Measurements from ENCODE around the gene IL37.

IL37 gene, protein sequence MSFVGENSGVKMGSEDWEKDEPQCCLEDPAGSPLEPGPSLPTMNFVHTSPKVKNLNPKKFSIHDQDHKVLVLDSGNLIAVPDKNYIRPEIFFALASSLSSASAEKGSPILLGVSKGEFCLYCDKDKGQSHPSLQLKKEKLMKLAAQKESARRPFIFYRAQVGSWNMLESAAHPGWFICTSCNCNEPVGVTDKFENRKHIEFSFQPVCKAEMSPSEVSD
- 0 to 0.17 (median 0) reads per million in 3 donors for total RNA-seq

GRCh38 chr2:112910865-112911264 is at the start of gene IL37:
Gene IL37, plus strand, starts transcription at chr2:112911165. Its CDS starts 1,848 bp downstream, at chr2:112913013.
- H3K27me3 ChIP-seq (replicated peaks; ENCODE audit: control insufficient read depth, insufficient read depth, low read length, poor library complexity, severe bottlenecking) = no peaks in the 10 kb centered on the region
- no peaks in the 10 kb centered on the region for H3K4me1 ChIP-seq (ENCODE audit: control insufficient read depth, insufficient read depth, low read length, poor library complexity, severe bottlenecking)
- no peak within 1 kb of the TSS for H3K27ac ChIP-seq (ENCODE audit: insufficient read depth, low read length, poor library complexity, severe bottlenecking)
- H3K36me3 ChIP-seq (ENCODE audit: control insufficient read depth, insufficient read depth, low read length) = no peaks in the 10 kb centered on the region
- no peaks in the 10 kb centered on the region for H3K9me3 ChIP-seq (ENCODE audit: control insufficient read depth, low read length)
- no peak for DNase-seq
- H3K4me3 ChIP-seq (ENCODE audit: insufficient read depth, low read depth, low read length, poor library complexity, severe bottlenecking) = no peak within 1 kb of the TSS

DNA sequence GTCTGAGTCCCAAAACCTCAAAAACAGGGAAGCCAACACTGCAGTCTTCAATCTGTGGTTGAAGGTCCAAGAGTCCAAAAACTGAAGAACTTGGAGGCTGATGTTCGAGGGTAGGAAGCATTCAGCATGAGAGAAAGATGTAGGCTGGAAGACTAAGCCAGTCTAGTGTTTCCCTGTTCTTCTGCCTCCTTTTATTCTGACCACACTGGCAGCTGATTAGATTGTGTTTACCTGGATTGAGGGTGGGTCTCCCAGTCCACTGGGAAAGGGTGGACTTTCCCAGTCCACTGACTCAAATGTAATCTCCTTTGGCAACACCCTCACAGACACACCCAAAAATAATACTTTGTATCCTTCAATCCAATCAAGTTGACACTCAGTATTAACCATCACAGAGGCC is 46.9 kb upstream of the IL37 start:
- no peak for DNase-seq
- H3K27me3 ChIP-seq (replicated peaks; ENCODE audit: control insufficient read depth, insufficient read depth, low read length, poor library complexity, severe bottlenecking) = no peaks in the 10 kb centered on the region
- H3K4me3 ChIP-seq (ENCODE audit: insufficient read depth, low read depth, low read length, poor library complexity, severe bottlenecking) = no peak overlapping the region
- H3K36me3 ChIP-seq (ENCODE audit: control insufficient read depth, insufficient read depth, low read length) = no peaks in the 10 kb centered on the region
- H3K27ac ChIP-seq (ENCODE audit: insufficient read depth, low read length, poor library complexity, severe bottlenecking) = no peak overlapping the region
- no peaks in the 10 kb centered on the region for H3K9me3 ChIP-seq (ENCODE audit: control insufficient read depth, low read length)
- no peaks in the 10 kb centered on the region for H3K4me1 ChIP-seq (ENCODE audit: control insufficient read depth, insufficient read depth, low read length, poor library complexity, severe bottlenecking)

- no peaks in the 10 kb centered on the region for H3K4me1 ChIP-seq (ENCODE audit: control insufficient read depth, insufficient read depth, low read length, poor library complexity, severe bottlenecking)
- H3K27me3 ChIP-seq (replicated peaks; ENCODE audit: control insufficient read depth, insufficient read depth, low read length, poor library complexity, severe bottlenecking) = no peaks in the 10 kb centered on the region
- H3K9me3 ChIP-seq (ENCODE audit: control insufficient read depth, low read length) = no peaks in the 10 kb centered on the region
- H3K27ac ChIP-seq (ENCODE audit: insufficient read depth, low read length, poor library complexity, severe bottlenecking) = no peak overlapping the region
- DNase-seq = no peak
- no peak overlapping the region for H3K4me3 ChIP-seq (ENCODE audit: insufficient read depth, low read depth, low read length, poor library complexity, severe bottlenecking)
- H3K36me3 ChIP-seq (ENCODE audit: control insufficient read depth, insufficient read depth, low read length) = no peaks in the 10 kb centered on the region
These were observed 44.7 kb upstream of the IL37 start for GRCh38 chr2:112866128-112866835.

DNA sequence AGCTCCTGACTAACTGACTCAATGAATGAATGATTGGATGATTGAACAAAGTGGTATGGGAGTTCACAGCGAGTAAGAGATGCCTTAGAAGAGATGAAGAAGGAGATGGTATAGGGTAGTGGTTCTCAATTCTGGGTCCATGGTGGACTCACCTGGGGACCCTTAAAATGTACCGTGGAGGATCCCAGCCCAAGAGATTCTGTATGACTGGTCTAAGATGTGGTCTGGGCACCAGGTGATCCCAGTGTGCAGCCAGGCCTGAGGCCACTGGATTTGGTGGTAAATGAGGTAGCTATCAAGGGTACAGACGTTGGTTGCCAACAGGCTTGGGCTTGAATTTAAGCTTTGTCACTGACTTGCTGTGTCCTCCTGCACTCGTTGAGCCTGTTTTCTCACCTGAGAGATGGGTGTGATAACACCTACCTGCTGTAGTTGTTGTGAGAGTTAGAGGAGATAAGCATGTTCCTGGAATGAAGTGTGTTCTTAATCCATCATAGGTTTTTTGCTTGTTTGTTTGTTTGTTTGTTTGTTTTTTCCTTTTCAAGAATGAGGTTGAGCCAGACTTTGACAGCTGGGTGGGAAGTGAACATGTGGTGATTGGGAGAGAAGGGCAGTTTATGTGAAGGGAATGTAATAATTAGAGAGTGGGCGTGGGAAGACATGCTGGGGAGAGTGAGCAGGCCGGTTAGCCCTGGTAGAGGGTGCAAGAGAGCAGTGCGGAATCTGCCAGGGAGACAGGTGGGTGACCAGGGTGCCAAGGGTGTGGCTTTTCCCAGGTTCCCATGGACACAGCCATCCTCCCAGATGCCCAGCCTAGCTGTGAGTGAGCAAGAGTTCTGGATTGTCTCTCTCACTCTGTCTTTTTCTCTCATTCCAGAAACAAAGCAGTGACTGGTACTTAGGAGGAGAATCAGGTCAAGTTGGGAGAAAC is 43.0 kb upstream of the IL37 start:
- H3K4me3 ChIP-seq (ENCODE audit: insufficient read depth, low read depth, low read length, poor library complexity, severe bottlenecking) = no peak overlapping the region
- no peaks in the 10 kb centered on the region for H3K27me3 ChIP-seq (replicated peaks; ENCODE audit: control insufficient read depth, insufficient read depth, low read length, poor library complexity, severe bottlenecking)
- DNase-seq = no peak
- H3K9me3 ChIP-seq (ENCODE audit: control insufficient read depth, low read length) = no peaks in the 10 kb centered on the region
- no peak overlapping the region for H3K27ac ChIP-seq (ENCODE audit: insufficient read depth, low read length, poor library complexity, severe bottlenecking)
- H3K4me1 ChIP-seq (ENCODE audit: control insufficient read depth, insufficient read depth, low read length, poor library complexity, severe bottlenecking) = no peaks in the 10 kb centered on the region
- no peaks in the 10 kb centered on the region for H3K36me3 ChIP-seq (ENCODE audit: control insufficient read depth, insufficient read depth, low read length)

DNA sequence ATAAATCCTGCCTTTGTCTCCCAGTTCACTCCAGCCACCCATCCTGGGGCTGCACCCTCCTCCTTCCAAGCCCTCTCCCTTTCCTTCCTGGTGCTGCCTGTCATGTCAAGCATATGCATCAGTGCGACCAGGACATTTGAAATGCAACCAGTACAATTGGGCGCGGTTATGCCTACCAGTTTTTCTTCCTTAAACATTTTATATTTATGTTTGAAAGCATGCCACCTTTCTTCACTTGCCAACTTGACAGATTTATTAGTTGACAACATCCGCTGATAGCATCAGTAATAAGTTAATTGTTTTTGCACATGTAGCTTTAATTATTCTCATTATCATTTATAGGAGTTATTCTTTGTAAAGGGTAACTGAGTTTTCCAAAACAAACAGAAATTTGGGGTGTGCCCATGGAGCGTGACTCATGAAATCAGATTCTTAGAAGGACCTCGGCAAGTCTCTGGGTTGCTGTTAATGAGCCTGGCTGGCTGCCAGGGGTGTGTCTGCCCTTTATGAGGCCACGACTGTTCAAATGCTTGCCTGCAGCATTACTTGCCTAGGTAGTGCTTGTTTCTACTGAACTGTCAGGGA is 41.6 kb upstream of the IL37 start:
- Histone ChIP-seq H3K27me3 (replicated peaks; ENCODE audit: control insufficient read depth, insufficient read depth, low read length, poor library complexity, severe bottlenecking) (no peaks in the 10 kb centered on the region), H3K4me3 (ENCODE audit: insufficient read depth, low read depth, low read length, poor library complexity, severe bottlenecking) (no peak overlapping the region), H3K9me3 (ENCODE audit: control insufficient read depth, low read length) (no peaks in the 10 kb centered on the region), H3K27ac (ENCODE audit: insufficient read depth, low read length, poor library complexity, severe bottlenecking) (no peak overlapping the region), H3K36me3 (ENCODE audit: control insufficient read depth, insufficient read depth, low read length) (no peaks in the 10 kb centered on the region), H3K4me1 (ENCODE audit: control insufficient read depth, insufficient read depth, low read length, poor library complexity, severe bottlenecking) (no peaks in the 10 kb centered on the region)
- DNase-seq = no peak

DNA sequence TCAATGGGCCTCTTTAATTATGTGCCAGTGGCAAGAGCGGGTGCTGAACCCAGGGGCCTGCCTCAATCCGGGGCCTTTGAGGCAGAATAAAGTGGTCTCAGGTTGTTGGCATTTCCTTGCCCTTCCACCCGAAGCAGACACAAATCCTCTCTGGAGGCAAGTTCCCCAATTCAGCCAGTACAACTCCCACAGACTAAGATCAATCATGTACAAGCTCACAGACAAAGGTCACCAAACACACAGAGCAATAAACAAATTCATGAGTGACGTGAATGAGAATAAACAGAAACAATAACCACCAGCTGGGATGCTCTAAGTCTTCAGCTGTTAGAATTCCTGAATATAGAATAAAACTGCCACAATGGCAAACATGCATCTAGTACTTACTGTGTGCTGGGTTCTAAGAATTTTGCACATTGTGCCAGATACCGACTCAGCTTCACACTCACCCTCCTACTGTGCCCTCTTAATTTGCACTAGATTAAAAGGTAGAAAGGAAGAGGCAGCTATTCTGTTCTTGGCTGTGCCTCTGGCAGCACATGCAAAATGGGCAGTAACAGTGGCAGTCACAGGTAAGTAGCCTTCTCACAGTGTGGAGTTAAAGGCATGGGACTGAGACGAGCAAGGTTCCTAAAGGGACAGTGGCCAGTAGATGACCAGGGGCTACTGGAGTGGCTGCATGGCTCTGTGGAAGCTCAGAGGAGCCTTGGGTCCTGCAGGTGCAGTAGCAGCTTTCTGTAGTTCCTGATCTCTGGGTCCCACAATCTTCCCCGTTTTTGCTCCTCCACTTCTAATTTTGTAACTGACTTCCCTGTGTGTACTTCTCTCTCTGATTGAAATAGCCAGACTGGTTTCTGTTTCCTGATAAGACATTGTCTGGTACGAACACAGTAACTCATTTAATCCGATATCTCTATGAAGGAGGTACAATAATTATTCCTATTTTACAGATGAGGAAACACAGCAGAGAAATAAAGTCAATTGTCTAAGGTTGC is 39.8 kb upstream of the IL37 start:
- no peaks in the 10 kb centered on the region for H3K36me3 ChIP-seq (ENCODE audit: control insufficient read depth, insufficient read depth, low read length)
- H3K27ac ChIP-seq (ENCODE audit: insufficient read depth, low read length, poor library complexity, severe bottlenecking) = no peak overlapping the region
- no peaks in the 10 kb centered on the region for H3K4me1 ChIP-seq (ENCODE audit: control insufficient read depth, insufficient read depth, low read length, poor library complexity, severe bottlenecking)
- H3K9me3 ChIP-seq (ENCODE audit: control insufficient read depth, low read length) = no peaks in the 10 kb centered on the region
- no peak for DNase-seq
- H3K4me3 ChIP-seq (ENCODE audit: insufficient read depth, low read depth, low read length, poor library complexity, severe bottlenecking) = no peak overlapping the region
- no peaks in the 10 kb centered on the region for H3K27me3 ChIP-seq (replicated peaks; ENCODE audit: control insufficient read depth, insufficient read depth, low read length, poor library complexity, severe bottlenecking)

DNA sequence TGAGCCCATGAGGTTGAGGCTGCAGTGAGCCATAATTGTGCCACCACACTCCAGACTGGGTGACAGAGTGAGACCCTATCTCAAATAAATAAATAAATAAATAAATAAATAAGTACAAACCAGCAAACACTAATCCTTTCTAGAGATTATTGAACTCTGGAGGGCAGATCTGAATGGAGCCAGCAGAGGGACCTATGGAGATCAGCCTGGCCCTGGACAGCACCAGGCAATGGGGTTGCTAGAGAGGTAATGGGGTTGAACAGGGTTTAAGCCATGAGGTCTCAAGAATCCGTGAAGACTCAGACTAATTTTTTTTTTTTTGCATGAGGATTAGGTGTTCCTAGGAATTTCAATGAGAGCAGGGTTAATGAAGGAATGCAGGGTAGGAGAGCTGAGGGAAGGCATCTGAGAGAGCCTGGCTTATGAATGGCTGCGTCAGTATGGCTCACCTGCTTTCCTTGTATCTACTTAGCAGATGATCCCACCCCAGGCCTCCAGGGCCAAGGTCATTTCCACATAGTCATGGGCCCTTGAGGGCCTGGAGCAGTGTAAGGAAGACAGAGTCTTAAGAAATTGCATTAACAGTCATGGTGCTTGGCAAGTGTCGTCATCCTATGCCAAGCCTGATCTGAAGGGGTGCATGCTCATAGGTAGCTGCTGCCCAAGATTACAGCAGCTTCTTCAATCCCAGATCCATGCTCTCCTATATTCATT is 34.6 kb upstream of the IL37 start:
- no peak overlapping the region for H3K27ac ChIP-seq (ENCODE audit: insufficient read depth, low read length, poor library complexity, severe bottlenecking)
- no peak overlapping the region for H3K4me3 ChIP-seq (ENCODE audit: insufficient read depth, low read depth, low read length, poor library complexity, severe bottlenecking)
- no peaks in the 10 kb centered on the region for H3K27me3 ChIP-seq (replicated peaks; ENCODE audit: control insufficient read depth, insufficient read depth, low read length, poor library complexity, severe bottlenecking)
- H3K36me3 ChIP-seq (ENCODE audit: control insufficient read depth, insufficient read depth, low read length) = no peaks in the 10 kb centered on the region
- DNase-seq = no peak
- no peaks in the 10 kb centered on the region for H3K9me3 ChIP-seq (ENCODE audit: control insufficient read depth, low read length)
- H3K4me1 ChIP-seq (ENCODE audit: control insufficient read depth, insufficient read depth, low read length, poor library complexity, severe bottlenecking) = no peaks in the 10 kb centered on the region

DNA sequence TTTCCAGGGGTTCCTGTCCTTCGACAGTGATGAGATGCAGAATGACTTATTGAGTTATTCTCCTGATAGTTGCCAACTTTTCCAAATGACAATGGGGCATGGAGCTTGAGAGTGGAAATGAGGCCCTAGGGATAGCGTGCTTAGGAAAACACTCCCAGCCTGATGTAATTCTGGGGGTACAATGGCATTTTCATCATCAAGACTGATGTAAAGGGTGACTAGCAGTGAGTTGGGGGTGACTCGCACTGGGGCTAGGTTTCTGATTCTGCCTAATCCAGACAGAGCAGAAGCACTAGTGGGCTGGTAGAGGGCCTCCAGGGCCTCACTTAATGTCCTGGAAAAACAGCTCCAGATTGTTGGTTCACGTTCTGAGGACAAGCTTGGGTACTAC is 34.0 kb upstream of the IL37 start:
- Histone ChIP-seq H3K4me3 (ENCODE audit: insufficient read depth, low read depth, low read length, poor library complexity, severe bottlenecking) (no peak overlapping the region), H3K4me1 (ENCODE audit: control insufficient read depth, insufficient read depth, low read length, poor library complexity, severe bottlenecking) (no peaks in the 10 kb centered on the region), H3K27me3 (replicated peaks; ENCODE audit: control insufficient read depth, insufficient read depth, low read length, poor library complexity, severe bottlenecking) (no peaks in the 10 kb centered on the region), H3K9me3 (ENCODE audit: control insufficient read depth, low read length) (no peaks in the 10 kb centered on the region), H3K27ac (ENCODE audit: insufficient read depth, low read length, poor library complexity, severe bottlenecking) (no peak overlapping the region), H3K36me3 (ENCODE audit: control insufficient read depth, insufficient read depth, low read length) (no peaks in the 10 kb centered on the region)
- DNase-seq = no peak

Data from effector memory CD4-positive, alpha-beta T cell (primary cell).